Epithelial cell of proximal tubule (primary cell): Measurements from ENCODE around the gene SNX27. TPM values are rescaled to one million over a fixed set of nuclear protein-coding genes. Genes with fewer than 3 reads are reported as not detected.
A peak's percentile ranks its signal among the peaks of the same experiment; 100 is the strongest.

Experiments used
- DNase-seq: peaks from one replicate; pipeline ENCODE4 v3.0.0-alpha.2; 2011; ENCODE audit warnings: low read depth
- H3K4me3 ChIP-seq: 2 replicates; pipeline ENCODE4 v1.5.1; 2011; ENCODE audit warnings: low read depth, mild to moderate bottlenecking, low read length
- total RNA-seq: library from RNA; depleted of rRNA; stranded (reverse); fragments of >200 nt; gene quantifications from 2 replicates; pipeline ENCODE4 v1.2.3, GENCODE V29; 2015
- TF ChIP-seq, protein P1 (sequence below): conservative IDR thresholded peaks from 2 replicates; pipeline ENCODE4 v1.5.1; 2012; ENCODE audit warnings: low read depth, mild to moderate bottlenecking, low read length

Gene SNX27
- total RNA-seq, 1 donor from 2014 or later = 13.2 TPM

DNA sequence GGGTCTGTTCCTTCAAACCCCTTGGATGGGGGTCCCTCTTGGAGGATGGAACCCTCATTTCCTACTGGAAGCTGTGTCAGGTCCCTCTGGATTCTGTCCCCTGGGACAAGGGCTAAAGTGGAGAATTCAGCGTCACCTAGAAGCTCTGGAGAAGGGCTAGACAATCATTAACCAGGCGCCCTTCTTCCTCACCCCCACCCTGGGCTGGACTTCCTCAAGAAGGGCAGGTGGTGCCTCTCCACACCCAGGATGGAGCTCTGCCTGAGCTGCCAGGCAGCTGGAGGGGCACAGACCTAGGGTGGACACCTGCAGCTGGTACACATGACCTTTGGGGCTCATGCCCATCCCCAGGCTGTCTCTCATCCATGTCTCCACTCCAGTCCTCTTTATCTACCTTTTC lies 101.2 kb downstream of the SNX27 start:
- no peak overlapping the region for H3K4me3 ChIP-seq
- no peak for DNase-seq
- TF ChIP-seq, protein P1, sequence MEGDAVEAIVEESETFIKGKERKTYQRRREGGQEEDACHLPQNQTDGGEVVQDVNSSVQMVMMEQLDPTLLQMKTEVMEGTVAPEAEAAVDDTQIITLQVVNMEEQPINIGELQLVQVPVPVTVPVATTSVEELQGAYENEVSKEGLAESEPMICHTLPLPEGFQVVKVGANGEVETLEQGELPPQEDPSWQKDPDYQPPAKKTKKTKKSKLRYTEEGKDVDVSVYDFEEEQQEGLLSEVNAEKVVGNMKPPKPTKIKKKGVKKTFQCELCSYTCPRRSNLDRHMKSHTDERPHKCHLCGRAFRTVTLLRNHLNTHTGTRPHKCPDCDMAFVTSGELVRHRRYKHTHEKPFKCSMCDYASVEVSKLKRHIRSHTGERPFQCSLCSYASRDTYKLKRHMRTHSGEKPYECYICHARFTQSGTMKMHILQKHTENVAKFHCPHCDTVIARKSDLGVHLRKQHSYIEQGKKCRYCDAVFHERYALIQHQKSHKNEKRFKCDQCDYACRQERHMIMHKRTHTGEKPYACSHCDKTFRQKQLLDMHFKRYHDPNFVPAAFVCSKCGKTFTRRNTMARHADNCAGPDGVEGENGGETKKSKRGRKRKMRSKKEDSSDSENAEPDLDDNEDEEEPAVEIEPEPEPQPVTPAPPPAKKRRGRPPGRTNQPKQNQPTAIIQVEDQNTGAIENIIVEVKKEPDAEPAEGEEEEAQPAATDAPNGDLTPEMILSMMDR = no peak

DNA sequence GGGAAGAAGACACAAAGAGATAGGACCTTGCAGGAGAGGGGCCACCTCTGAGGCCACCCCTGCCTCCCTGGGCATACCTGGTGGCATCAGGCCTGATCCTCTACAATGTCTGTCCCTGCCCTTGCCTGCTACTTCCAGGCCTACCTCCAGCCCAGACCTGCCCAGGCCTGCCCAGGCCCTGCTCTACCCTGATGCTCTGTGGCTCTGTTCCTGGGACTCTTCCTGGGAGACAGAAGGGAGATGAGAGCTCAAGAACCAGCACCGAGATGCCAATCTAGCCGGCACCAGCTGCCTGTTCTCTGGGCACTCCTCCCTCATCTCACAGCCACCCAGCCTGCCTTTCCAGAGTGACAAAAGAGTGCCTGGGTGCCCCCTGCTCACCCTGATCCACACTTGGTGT lies 102.0 kb downstream of the SNX27 start:
- TF ChIP-seq, protein P1 = no peak
- no peak overlapping the region for H3K4me3 ChIP-seq
- no peak for DNase-seq

DNA sequence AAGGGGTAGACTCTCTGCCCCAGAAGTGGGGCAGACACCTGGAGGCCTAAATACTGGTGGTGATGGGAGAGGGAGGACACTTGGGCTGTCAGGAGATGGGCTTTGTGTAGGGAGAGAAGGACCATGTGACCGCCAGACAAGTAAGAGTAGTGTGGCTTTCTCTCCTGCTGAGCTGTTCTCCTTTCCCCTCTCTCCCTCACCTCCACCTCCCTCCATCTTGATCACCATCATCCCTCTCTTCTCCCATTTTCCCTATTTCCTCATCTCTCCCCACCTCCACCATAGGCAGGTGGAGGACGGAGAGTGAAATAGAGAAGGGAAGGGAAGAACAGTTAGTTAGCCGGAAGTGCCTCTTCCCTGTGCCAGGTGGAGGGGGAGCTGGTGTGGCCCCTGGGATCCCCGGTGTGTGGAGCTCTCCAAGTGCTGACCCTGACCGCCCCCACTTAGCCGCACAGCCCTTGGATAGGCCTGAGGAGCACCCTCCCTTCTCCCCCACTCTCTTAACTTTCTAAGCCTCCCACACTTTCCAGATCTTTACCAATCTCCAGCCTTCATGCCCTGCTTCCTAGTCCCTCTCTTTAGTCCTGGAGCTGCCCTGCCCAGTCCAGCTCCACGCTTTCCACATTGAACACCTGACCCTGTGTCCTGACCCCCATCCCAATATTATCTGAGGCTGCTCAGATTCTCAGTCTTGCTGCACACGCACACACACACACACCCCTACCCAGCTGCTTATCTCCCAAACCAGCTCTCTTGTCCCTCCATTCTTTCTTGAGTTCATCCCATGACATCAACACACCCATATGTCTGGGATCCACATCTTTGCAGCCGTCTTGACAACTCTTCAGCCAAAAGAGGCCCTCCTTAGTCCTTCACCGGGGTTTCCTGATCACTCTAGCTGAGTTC lies 103.2 kb downstream of the SNX27 start:
- H3K4me3 ChIP-seq = no peak overlapping the region
- TF ChIP-seq, protein P1 = no peak
- DNase-seq = no peak

DNA sequence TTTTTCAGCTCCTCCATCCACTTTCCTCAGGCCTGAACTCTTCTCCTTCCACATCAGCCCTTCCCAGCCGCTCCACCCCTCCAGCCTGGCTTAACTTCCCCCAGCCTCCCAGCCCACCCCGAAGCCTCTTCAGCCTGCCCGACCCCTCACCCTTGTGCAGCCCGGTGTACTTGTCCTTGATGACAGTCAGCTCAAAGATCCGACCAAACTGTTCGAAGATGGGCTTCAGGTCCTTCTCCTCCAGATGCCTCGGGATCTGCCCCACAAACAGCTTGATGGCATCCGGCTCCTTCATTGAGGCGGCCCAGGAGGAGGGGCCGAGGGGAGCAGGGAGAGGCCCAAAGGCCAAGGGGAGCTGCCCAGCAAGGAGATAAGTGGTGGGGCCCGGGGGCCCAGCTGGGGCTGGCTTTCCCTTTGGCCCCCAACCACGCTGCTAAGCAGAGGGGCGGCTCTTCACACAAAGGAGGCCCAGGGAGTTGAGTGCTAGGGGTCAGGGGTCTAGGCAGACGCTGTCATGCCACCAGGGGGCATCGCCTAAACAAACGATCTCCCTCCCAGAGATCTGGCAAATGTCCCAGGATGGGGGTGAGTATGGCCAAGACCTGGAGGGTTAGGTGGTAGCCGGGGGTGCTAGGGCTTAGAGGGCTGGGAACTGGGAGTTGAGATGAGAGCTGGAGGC lies 104.0 kb downstream of the SNX27 start:
- TF ChIP-seq, protein P1 = peak; percentile 10
- H3K4me3 ChIP-seq = no peak overlapping the region
- DNase-seq = no peak

DNA sequence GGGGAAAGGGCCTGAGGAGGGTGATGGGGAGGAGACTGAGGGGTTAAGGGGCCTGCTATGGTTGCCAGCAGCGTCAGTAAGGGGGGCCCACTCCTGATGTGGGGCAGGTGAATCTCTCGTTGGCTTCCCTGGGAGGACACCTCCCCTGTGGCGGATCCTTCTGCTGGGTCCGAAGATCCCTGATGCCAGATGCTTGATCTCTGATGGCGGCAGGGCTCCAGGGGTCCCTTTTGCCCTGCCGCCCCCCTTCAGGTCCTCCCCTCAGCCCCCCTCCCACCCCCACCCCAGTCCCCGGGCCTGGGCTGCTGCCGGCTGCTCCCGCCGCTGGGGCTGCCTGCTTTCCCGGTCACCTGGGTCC lies 104.5 kb downstream of the SNX27 start:
- H3K4me3 ChIP-seq = no peak overlapping the region
- no peak for DNase-seq
- TF ChIP-seq, protein P1 = no peak

DNA sequence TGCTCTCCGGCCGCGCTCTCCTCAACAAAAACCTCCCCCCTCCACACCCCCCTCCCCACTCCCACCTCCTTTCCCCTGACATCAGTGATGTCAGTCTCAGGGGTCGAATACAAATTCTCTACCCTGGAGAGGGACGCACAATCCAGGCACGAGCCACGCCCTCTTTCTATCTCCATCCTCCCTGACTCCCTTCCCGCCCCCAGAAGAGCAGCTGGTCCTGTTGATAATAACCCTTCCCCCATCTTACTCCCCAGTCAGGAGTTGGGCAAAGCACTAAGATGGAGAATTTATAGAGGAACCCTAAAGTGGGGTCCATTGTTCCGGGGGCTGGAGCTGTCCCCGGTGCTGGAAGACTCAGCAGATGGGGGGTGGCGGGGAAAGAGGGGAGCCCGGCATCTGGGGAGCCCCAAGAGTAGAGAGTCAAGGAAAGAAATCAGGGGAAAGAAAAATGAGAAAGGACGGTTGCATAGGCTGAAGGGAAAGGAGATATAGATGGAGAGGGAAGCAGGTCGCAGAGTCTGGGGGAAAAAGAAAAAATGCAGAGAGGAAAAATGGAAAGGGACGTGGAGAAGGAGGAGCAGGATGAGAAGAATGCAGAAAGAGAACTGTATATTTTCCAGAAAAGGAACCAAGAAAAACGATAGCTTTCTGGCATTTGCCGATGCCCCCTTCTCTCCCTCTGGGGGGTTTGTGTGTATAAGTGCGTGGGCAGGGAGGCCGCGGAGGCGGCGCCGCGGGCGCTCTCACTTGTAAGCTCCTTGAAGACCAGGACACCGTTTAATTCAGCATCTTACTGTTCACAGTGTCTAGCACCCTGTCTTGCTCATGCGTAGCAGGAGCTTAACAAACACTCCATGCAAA lies 105.2 kb downstream of the SNX27 start, which contains the start of gene CELF3:
Gene CELF3 (minus strand): TSS at position 33 of the 861 bp plus-strand sequence. CDS start 783 bp downstream, outside the sequence.
- no peak within 1 kb of the TSS for H3K4me3 ChIP-seq
- DNase-seq = no peak
- TF ChIP-seq, protein P1 = no peak
